GM19455 (cell line): Measurements from ENCODE around the gene LAMP1.
"Not testable (repeated sequence)": the region's sequence is repeated elsewhere in the genome, so short reads cannot be mapped to it uniquely, and the experiment has no call there.

Source experiments
- ATAC-seq: cut with Tn5 transposase; IDR thresholded peaks from one replicate; pipeline ENCODE4 v1.9.1; 2021; ENCODE audit not compliant: unreplicated experiment

LAMP1 gene

DNA sequence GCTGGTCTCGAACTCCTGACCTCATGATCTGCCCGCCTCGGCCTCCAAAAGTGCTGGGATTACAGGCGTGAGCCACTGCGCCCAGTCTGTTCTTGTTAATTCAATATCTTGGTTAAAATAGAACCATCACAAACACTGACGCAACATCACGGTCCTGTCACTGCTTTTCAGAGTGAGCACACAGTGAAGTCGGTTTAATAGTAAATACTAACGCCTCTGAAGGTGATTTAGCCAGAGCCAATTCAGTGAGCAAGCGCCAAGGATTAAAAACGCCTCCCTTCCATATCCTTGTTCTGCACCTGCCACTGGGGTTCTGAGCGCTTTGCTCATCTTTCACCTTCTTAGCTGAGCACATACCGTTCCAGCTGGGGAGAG is 30.3 kb downstream of the LAMP1 start:
- ATAC-seq: no peak

DNA sequence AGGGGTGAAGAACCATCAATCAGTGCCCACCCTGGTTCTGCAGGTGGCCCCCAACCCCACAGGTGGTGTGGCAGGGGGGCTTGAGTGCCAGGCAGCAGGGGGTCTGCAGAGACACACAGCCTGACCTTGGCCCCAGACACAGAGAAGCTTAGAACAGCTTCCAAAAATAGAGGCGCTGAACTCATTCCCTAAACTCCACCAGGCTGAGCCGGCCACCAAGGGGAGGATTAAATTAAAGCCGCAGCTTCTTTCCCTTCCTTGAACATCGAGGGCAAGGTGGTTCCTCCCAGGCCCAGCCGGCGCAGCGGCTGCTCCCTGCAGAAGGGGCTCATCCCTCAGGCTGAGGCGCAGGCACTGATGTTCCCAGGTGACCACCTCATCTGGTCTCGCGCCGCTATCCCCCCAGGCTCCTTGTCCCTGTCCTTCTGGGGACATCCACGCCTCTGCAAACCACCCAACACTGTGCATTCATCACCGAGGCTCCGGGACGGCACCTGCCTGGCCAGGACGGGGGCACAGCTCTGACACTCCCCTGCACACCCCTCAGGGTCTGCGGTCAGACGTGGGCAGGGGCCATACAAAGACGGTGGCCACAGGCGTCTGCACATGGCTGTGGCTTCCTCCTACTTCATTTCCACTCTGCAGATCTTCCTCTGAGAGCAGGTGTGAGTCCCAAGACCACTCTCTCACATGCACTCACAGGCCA is 30.9 kb downstream of the LAMP1 start:
- ATAC-seq: no peak

DNA sequence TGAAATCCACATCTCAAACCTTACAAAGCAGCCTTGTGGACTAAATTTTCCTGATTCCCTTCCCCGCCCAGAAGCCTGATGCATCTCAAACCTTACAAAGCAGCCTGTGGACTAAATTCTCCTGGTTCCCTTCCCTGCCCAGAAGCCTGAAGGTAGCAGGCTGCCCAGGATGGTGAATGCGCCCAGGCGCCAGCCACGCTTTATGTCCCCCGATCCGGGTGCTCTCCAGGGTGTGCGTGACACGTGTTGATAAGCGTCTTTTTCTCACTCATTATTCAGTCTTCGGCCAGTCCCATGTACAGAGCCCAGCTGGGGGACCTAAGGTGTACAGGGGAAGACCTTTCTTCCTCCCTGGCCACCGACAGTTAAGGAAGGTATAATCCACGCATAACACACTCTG is 31.8 kb downstream of the LAMP1 start:
- ATAC-seq: no peak

DNA sequence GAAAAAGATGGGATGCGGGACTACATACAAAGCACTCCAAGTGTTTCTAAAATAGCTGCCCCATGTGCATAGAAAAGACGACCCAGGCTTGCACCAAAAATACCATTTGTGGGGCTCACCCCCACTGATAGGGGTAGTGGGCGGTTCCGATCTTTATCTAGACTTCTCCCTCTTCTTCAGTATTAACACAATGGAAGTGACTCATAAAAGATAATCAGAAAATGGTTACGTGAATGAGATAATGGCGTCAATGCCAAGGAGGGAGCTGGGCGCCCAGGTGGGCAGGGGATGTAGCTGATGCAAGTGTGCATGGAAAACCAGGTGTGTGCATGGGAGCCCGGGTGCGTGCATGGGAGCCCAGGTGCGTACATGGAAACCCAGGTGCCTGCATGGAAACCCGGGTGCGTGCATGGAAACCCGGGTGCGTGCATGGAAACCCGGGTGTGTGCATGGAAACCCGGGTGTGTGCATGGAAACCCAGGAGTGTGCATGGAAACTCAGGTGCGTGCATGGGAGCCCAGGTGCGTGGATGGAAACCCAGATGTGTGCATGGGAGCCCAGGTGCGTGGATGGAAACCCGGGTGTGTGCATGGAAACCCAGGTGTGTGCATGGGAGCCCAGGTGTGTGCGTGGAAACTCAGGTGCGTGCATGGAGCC is 32.7 kb downstream of the LAMP1 start:
- ATAC-seq: no peak

DNA sequence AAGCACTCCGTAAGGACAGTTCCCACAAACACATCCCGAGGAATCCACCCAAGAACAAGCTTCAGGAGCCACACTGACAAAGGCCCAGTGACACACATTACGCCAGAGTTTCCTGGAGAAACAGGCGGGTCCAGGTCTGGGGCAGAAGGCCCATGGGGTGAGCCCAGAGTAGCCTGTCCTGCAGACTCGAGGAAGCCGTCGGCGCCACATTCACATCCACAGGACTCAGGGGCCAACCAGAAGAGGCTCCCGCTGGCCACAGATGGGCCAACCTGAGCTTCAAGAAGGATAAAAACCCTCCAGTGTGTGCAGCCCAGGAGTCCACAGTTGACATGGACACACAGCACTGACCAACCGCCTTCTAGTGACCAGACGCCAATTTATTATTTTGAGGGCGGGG is 35.6 kb downstream of the LAMP1 start:
- ATAC-seq: no peak

DNA sequence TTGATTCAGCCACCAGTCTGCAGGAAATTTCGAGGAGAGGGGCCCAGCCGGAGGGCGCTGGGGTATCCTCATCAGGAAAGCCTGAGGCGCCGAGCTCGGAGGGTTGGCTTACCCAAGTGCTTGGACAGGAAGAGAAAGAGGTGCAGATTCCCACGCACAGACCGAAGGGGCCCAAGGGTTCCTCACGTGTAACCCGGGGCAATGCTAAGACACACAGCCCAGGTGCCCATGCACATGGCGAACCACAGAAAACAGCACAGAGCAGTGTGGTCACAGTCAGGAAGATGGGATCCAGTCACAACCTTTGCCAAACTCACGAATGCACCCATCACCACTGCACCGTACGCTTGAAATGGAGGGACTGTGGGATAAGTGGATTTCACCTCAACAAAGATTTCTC is 36.0 kb downstream of the LAMP1 start:
- no peak for ATAC-seq

DNA sequence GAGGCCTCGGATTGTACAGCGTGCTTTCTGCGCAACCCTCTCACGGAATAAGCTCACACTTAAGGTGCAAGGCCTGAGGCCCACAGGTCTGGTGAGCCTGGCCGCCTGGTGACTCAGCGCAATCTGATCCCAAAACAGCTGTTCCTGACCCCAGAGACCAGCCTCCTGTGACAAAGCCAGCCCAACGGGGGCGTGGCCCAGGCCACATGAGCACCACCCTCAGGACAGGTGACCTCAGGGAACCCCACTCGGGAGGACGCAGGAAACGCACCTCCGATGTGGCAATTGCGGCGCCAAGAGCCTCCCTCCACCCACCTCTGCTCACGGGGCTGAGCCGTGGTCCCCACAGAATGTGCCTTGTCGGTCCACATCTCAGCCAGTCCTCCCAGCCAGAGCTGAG is 40.5 kb downstream of the LAMP1 start:
- no peak for ATAC-seq

DNA sequence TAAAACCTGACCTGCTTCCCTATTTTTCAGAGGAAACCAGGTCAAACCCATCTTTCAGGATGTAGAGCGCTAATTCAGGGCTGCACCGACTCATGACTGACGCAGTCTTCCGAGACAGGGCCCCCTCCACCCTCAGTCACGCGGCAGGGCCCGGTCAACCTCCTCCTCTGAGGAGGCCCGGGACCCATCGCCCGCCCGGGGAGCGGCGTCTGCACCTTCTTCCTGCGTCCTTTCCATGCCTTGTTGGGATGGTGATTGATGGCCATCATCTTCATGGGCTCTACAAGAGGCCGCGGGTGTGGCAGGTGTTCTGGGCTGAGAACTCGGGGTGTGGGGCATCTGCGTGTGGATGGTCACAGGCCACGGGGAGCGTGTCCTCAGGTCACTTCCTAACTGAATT is 40.9 kb downstream of the LAMP1 start:
- no peak for ATAC-seq

DNA sequence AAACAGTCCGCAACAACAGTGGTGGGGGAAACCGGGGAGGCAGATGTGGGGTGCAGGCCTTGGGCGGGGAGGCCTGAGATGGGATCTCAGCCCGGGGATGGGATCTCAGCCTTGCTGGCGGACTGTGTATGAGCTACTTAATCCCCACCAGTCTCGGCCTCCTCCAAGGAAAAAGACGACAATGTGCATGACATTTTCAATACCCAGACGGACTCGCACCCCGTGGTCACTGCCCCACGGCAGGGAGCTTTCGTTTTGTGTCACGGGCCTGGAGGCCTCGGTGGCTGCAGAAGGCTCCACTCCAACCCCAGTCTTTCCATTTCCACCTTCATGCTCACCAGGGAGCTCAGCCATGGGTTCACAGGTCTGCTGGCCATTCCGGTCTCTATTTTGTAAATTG is 41.4 kb downstream of the LAMP1 start:
- no peak for ATAC-seq

DNA sequence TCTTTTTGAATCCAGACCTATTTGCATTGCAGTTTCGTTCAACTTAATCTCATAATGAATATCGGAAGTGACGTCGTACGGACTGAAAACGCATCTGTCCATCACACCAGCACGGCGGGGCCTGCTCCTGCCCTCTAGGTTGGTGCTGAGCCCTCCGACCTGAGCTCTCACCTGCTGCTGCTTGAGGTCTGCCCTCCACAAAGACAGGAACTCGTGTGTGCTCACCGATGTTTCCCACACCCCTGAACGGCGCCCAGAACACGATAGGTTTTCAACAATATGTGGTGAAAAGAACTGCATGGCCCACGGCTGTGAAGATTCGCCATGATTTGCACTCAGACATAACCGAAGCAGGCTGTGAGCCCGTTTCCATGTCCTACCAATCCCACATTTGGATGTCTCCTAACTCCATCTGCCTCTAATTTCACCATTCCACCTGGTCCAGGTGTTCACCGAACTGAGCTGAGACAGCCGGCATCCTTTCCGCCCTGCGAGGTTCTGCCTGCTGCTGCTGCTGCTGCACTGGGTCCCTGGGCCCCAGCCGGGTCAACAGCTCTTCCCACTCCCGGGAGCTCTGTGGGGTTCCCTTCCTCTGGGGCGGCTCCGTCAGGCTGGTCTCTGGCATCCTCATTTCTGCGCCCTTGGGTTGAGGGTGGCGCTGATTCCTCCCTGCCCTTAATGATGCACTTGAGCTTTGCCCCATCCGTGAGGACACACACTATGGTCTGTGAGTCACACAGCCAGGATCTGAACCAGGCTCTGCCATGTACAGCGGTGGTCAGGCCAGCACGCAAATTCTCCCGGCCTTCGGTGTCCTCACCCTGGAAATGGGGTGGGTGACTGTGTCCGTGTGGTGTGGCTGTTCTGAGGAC is 46.0 kb downstream of the LAMP1 start:
- no peak for ATAC-seq

DNA sequence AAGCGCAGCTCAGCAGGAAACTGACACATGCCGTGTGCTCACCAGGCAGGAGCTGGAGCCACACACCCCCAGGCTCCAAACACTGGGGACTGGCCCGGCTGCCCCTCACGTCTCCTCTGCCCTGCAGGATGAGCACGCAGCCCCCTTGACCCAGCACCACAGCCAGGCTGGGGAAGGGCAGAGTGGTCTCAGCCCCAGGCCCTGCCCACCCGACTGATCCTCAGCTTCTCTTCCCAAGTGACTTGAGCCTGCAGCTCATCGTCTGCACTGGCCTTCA is 46.6 kb downstream of the LAMP1 start:
- no peak for ATAC-seq

DNA sequence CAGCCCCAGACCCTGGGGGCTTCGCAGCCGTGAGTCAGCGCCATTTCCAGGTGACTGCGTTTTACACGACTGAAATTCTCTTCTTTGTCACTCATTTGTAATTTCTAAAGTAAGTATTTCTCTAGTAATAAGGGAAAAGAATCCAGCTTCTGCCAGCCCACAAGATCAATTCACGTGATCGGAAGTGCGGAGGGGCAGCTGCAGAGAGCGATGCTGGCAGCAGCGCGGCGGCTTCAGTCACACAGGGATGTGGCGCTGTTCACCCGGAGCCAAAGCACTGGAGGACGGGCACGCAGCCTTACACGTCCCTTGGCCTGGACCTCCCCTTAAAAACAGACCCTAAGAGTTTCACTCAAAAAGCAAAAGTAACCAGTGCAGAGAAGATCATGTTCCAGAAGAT is 48.4 kb downstream of the LAMP1 start:
- ATAC-seq: no peak

DNA sequence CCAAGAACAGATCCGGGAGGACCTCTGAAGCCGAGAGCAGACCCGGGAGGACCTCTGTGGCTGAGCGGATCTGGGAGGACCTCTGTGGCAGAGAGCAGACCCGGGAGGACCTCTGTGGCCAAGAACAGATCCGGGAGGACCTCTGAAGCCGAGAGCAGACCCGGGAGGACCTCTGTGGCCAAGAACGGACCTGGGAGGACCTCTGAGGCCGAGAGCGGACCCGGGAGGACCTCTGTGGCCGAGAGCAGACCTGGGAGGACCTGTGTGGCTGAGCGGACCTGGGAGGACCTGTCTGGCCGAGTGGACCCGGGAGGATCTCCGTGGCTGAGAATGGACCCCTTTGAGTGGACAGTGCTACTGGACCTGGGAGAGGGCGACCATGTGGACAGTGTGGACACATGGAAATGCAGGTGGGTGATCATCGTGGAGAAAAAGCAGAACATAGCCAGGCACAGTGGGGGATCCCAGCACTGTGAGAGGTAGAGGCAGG is 50.7 kb downstream of the LAMP1 start:
- ATAC-seq: not testable (repeated sequence)

DNA sequence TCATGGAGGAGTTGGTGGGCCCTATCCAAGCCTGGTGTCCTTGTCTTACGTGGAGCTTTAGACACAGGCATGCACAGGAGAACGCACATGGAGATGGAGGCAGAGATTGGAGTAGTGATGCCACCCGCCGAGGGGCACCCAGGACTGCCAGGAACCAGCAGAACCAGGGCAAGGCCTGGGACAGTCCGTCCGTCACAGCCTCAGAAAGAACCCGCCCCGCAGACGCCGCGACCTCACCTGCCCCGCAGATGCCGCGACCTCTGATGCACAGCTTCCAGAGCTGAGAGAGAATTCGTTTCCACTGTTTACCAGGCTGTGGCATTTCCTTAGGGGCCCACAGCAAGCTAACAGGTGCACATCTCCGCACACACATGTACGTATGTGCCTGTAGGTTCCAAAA is 51.6 kb downstream of the LAMP1 start:
- no peak for ATAC-seq

DNA sequence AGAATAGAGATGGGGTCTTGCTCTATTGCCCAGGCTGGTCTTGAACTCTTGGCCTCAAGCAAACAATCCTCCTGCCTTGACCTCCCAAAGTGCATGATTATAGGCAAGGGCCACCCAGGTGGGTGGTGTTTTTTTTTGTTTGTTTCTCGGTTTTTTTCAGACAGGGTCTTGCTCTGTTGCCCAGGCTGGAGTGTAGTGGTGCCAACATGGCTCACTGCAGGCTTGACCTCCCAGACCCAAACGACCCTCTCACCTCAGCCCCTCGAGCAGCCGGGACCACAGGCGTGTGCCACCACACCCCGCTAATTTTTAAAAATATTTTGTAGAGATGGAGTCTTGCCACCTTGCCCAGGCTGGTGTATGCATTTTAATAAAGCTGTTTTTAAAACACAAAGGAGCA is 52.0 kb downstream of the LAMP1 start:
- ATAC-seq: no peak

DNA sequence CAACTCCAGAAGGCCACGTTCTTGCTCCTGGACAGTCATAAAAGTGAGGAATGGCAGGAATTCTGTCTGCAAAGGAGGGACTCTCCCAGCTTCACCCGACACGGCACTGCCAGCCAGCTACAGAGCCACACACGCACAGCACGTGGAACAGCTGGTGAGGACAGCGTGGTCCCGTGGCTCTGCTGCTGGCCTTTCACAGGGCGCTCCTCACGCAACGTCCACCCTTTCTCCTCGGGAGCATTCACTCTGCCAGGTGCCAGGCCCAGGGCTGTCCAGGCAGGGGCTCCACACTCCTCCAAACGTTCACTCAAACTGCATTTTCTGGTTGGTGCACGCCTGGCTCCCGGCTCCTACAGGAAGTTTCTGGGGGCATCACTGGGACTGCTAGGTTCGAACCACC is 52.5 kb downstream of the LAMP1 start:
- no peak for ATAC-seq

DNA sequence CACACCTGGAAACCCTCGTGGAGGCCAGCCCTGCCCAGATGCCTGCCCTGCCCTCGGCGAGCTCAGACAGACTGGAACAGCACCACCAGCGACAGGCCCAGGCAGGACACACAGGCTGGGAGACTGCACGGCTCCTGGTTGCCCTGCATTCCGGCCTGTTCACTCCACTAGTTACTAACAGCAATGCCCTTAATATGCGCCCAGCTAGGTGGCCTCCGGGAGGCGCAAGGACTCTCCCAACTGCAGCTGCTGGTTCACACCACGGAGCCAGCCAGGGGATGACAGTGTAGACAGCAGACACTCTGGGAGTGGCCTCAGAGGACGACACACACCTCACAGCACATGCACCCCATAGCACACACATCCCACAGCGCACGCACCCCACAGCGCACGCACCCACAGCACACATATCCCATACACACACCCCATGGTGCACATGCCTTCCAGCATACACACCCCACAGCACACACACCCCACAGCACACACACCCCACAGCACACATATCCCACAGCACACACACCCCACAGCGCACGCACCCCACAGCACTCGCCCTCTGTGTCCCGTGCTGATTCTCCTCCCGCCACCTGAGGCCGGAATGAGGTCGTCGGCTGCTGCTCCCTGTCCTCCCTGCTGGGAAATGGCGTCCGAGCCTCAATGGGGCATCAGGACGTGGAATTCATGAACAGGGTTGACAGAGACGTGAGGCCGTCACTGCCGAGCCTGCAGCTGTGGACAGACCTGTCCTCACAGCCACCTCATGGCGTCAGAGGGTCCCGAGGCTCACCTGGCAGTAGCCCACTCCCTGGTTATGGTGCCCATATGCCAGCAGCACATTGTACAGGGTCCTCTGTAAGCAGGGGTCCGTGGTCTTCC is 53.3 kb downstream of the LAMP1 start:
- no peak for ATAC-seq

DNA sequence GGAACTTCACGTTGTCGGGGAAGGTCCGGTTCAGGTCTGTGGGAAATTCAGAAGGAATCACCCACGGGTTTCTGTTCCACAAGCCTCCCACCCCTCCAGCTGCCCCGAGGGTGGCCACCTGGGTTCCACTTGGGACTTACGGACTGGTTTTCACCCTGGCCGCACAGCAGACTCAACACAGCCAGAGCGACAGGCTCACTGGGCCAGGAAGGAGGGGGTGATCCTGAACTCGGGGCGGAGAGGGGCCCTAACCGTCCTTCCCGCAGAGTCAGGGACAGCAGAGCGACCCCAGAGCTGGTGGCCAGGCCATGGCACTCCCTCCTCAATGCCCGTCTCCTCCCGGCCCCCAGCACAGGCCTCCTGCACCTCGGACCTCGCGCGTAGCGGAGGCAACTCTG is 53.9 kb downstream of the LAMP1 start:
- no peak for ATAC-seq

DNA sequence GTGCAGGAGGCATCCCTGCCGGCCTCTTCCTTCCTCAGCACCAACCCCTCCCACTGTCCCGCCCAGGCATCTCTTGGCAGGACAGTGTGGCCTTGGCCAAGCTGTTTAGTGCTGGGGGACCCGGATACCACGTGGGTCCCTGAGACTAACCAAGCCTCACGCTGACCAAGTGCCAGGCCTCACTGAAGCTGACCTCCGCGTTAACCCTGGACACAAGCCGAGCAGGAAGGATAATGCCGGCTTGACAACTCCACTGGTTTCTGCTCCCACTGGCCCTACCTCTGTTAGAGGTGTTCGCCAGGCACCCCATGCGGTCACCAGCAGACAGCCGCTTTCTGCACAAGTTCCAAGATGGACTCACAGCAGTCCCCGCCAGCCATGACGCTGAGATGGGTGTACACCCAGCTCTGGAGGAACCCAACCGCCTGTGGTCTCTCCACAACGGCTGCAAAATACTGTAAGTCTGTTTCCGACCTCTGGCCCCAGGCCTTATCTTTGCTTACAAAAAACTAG is 54.5 kb downstream of the LAMP1 start:
- ATAC-seq: no peak

DNA sequence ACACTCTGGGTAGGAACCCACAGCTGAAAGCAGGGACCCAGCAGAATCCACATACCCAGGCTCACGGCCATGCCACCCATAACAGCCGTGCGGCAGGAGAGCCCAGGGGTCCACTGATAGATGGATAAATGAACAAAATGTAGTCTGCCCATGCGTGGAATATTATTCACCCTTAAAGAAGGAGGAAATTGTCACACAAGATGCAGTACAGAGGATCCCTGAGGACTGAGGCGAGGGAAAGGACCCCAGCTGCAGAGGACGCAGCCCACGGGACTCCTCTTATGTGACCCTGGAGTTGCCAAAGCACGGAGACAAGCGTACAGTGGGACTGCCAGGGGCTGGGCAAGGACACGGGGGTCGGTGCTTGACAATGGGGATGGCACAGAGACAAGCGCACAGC is 56.2 kb downstream of the LAMP1 start:
- ATAC-seq: no peak
